ACHN (cell line): Measurements from ENCODE around the gene KRTAP27-1.

Source experiments
- DNase-seq: peaks from one replicate; pipeline ENCODE4 v3.0.0-alpha.2; 2015
- in situ Hi-C: cut with HindIII; loops from 2 replicates; pipeline ENCODE4 v1.10.0; 2017; ENCODE audit warnings: low sequenced_read_pairs, low pct_ligation_motif_present, low pct_unique_long_range_greater_than_20kb

The KRTAP27-1 gene

GRCh38 chr21:30315701-30316100, 21.8 kb downstream of the KRTAP27-1 start:
- in situ Hi-C loops = no loop called here

GRCh38 chr21:30306884-30307283, 30.6 kb downstream of the KRTAP27-1 start:
- in situ Hi-C loops = no loop called here
- DNase-seq = no peak

More at GRCh38 chr21:30315701-30316100, 21.8 kb downstream of the KRTAP27-1 start:
- DNase-seq = no peak

- DNase-seq = no peak
- in situ Hi-C loops = no loop called here
Measured at GRCh38 chr21:30305136-30305535, 32.4 kb downstream of the KRTAP27-1 start.

- in situ Hi-C loops = no loop called here
- DNase-seq = no peak
Measured at GRCh38 chr21:30289215-30289614, 48.3 kb downstream of the KRTAP27-1 start, which contains the start of gene KRTAP25-1. TSS of gene KRTAP25-1 (minus strand) at chr21:30289514. CDS start at chr21:30289490, 24 bp downstream.
